RWPE2 (cell line): Measurements from ENCODE around the gene ZCCHC7.

Experiments used
- ATAC-seq: fragments of 200-7000 bp; cut with Tn5 transposase; 3 replicates; pipeline ENCODE4 v1.9.1; 2021; ENCODE audit warnings: low read depth
- DNase-seq: peaks from one replicate; pipeline ENCODE4 v3.0.0-alpha.2; 2020; ENCODE audit warnings: low spot score
- H3K27ac ChIP-seq: fragments of 450-650 bp; 2 replicates; pipeline ENCODE4 v1.5.1; 2017; ENCODE audit warnings: mild to moderate bottlenecking; ENCODE audit not compliant: poor library complexity, severe bottlenecking
- H3K27me3 ChIP-seq: fragments of 250-450 bp; sonication (Bioruptor Pico); 2 replicates; pipeline ENCODE4 v1.5.1; 2021; ENCODE audit warnings: mild to moderate bottlenecking, moderate library complexity; ENCODE audit not compliant: insufficient read depth, poor library complexity, severe bottlenecking
- H3K36me3 ChIP-seq: fragments of 250-450 bp; sonication (Bioruptor Pico); 2 replicates; pipeline ENCODE4 v1.5.1; 2020; ENCODE audit warnings: low read depth, mild to moderate bottlenecking, moderate library complexity
- H3K4me1 ChIP-seq: fragments of 250-450 bp; sonication (Bioruptor Pico); 2 replicates; pipeline ENCODE4 v1.5.1; 2021; ENCODE audit warnings: mild to moderate bottlenecking, moderate library complexity; ENCODE audit not compliant: insufficient read depth, poor library complexity, severe bottlenecking
- H3K4me3 ChIP-seq: fragments of 250-450 bp; sonication (Bioruptor Pico); 2 replicates; pipeline ENCODE4 v1.5.1; 2021; ENCODE audit warnings: mild to moderate bottlenecking, moderate library complexity; ENCODE audit not compliant: severe bottlenecking
- H3K9me3 ChIP-seq: fragments of 250-450 bp; sonication (Bioruptor Pico); 2 replicates; pipeline ENCODE4 v1.5.1; 2021; ENCODE audit warnings: mild to moderate bottlenecking, moderate library complexity; ENCODE audit not compliant: severe bottlenecking
- CTCF ChIP-seq: fragments of 450-650 bp; IDR thresholded peaks from one replicate; pipeline ENCODE4 v1.5.1; 2017; ENCODE audit warnings: mild to moderate bottlenecking, moderate library complexity; ENCODE audit not compliant: poor library complexity, severe bottlenecking

Gene ZCCHC7

DNA sequence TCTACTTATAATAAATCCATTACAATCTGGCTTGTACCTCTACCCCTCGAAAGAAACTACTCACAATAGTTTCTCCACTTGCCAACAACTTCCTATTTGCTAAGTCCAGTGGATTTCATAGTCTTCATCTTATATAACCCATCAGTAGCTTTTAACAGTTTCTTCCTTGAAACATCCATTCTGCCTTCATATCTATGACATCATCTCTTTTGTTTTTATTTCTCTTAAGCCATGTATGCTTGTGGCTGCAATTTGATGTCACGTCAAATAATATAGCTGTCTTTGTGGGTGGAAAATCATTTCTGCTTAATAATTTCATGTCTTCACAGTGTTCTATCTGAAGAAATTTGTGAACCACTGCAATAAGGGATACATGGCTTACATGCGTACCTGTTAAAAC, 224.7 kb downstream of the ZCCHC7 start:
- Histone ChIP-seq H3K4me1 (no peaks in the 10 kb centered on the region), H3K36me3 (peaks cover 3% of the 10 kb centered on the region; the same call in 1 of the 2 replicates), H3K27ac (no peak overlapping the region), H3K27me3 (no peaks in the 10 kb centered on the region), H3K9me3 (no peaks in the 10 kb centered on the region), H3K4me3 (no peak overlapping the region)
- ATAC-seq (no peak), DNase-seq (no peak)
- no peak for TF ChIP-seq CTCF

- H3K36me3 ChIP-seq: peaks cover 3% of the 10 kb centered on the region
- no peaks in the 10 kb centered on the region for H3K27me3 ChIP-seq
- no peak overlapping the region for H3K27ac ChIP-seq
- H3K9me3 ChIP-seq: no peaks in the 10 kb centered on the region
- TF ChIP-seq CTCF: no peak
- no peak for ATAC-seq
- H3K4me1 ChIP-seq: peaks cover 5% of the 10 kb centered on the region
- H3K4me3 ChIP-seq: no peak overlapping the region
- no peak for DNase-seq
These were observed 228.5 kb downstream of the ZCCHC7 start for GRCh38 chr9:37348917-37349316.

GRCh38 chr9:37350486-37351190, 230.3 kb downstream of the ZCCHC7 start:
- Histone ChIP-seq H3K4me1 (peaks cover 5% of the 10 kb centered on the region), H3K9me3 (no peaks in the 10 kb centered on the region), H3K27ac (peak overlapping the region; percentile 13), H3K27me3 (no peaks in the 10 kb centered on the region), H3K4me3 (no peak overlapping the region), H3K36me3 (peaks cover 3% of the 10 kb centered on the region)
- ATAC-seq (peak; percentile 100), DNase-seq (no peak)
- TF ChIP-seq CTCF: no peak

- DNase-seq (no peak), ATAC-seq (no peak)
- Histone ChIP-seq H3K36me3 (peaks cover 3% of the 10 kb centered on the region), H3K27ac (no peak overlapping the region), H3K4me1 (peaks cover 5% of the 10 kb centered on the region), H3K4me3 (no peak overlapping the region), H3K27me3 (no peaks in the 10 kb centered on the region), H3K9me3 (no peaks in the 10 kb centered on the region)
- no peak for TF ChIP-seq CTCF
These were observed 233.4 kb downstream of the ZCCHC7 start for GRCh38 chr9:37353791-37354190.

- ATAC-seq (no peak), DNase-seq (no peak)
- no peak for TF ChIP-seq CTCF
- no peak overlapping the region for H3K4me3 ChIP-seq
- no peak overlapping the region for H3K27ac ChIP-seq
- H3K4me1 ChIP-seq: no peaks in the 10 kb centered on the region
- H3K36me3 ChIP-seq: no peaks in the 10 kb centered on the region
- H3K9me3 ChIP-seq: no peaks in the 10 kb centered on the region
- H3K27me3 ChIP-seq: no peaks in the 10 kb centered on the region
These were observed 242.1 kb downstream of the ZCCHC7 start for GRCh38 chr9:37362430-37362829.
